C1 segment of cervical spinal cord (tissue), 14 donors: Measurements from ENCODE around the gene CPVL.
"Not testable (repeated sequence)": the region's sequence is repeated elsewhere in the genome, so short reads cannot be mapped to it uniquely, and the experiment has no call there.

Experiments used
- DNase-seq, 14 donors: peaks; one replicate each; lab custom pipeline; 2025; lab: John Stamatoyannopoulos, UW

Gene CPVL

GRCh38 chr7:29120955-29121354, 25.4 kb downstream of the CPVL start:
- no peak for DNase-seq

- DNase-seq: no peak
Measured at GRCh38 chr7:29119538-29119937, 26.8 kb downstream of the CPVL start.

GRCh38 chr7:29116361-29117200, 29.8 kb downstream of the CPVL start:
- peak in 1 of 14 donors; percentile 22 for DNase-seq

- no peak for DNase-seq
Measured at GRCh38 chr7:29115753-29116152, 30.6 kb downstream of the CPVL start.

- no peak for DNase-seq
Measured at GRCh38 chr7:29115130-29115687, 31.1 kb downstream of the CPVL start.

GRCh38 chr7:29114266-29114665, 32.1 kb downstream of the CPVL start:
- DNase-seq: not testable (repeated sequence)

GRCh38 chr7:29113384-29114102, 32.8 kb downstream of the CPVL start:
- no peak for DNase-seq

GRCh38 chr7:29112721-29113120, 33.6 kb downstream of the CPVL start:
- DNase-seq: no peak

GRCh38 chr7:29109899-29110298, 36.4 kb downstream of the CPVL start:
- no peak for DNase-seq

GRCh38 chr7:29109358-29109757, 37.0 kb downstream of the CPVL start:
- no peak for DNase-seq

- DNase-seq: no peak
Measured at GRCh38 chr7:29107056-29107455, 39.3 kb downstream of the CPVL start.

GRCh38 chr7:29106669-29106988, 39.7 kb downstream of the CPVL start:
- DNase-seq: no peak

GRCh38 chr7:29105752-29106668, 40.3 kb downstream of the CPVL start:
- peak in 6 of 14 donors; percentile 11 to 44 (median 28) for DNase-seq

GRCh38 chr7:29105191-29105590, 41.1 kb downstream of the CPVL start:
- DNase-seq: no peak

- peak in 9 of 14 donors; percentile 4 to 46 (median 15) for DNase-seq
Measured at GRCh38 chr7:29102558-29103151, 43.7 kb downstream of the CPVL start.

GRCh38 chr7:29100924-29101323, 45.4 kb downstream of the CPVL start:
- no peak for DNase-seq

- DNase-seq: no peak
Measured at GRCh38 chr7:29099896-29100847, 46.2 kb downstream of the CPVL start.

- DNase-seq: no peak
Measured at GRCh38 chr7:29096446-29096730, 49.9 kb downstream of the CPVL start.

GRCh38 chr7:29095631-29096445, 50.5 kb downstream of the CPVL start:
- DNase-seq: no peak
